Forelimb muscle (tissue), 1 donor: ENCODE results near the gene AGBL4. TPM values are rescaled to one million over a fixed set of nuclear protein-coding genes. Genes with fewer than 3 reads are reported as not detected.

Experiments used
- DNase-seq: peaks from one replicate; pipeline ENCODE4 v3.0.0-alpha.2; 2013; ENCODE audit warnings: low read depth
- polyA plus RNA-seq: library from polyadenylated mRNA; unstranded; fragments of 120-200 nt; gene quantifications from one replicate; pipeline ENCODE4 v1.2.1, GENCODE V29; 2013; ENCODE audit not compliant: insufficient read length

The AGBL4 gene
- polyA plus RNA-seq, 1 donor, result 0.15 TPM

- no peak for DNase-seq
Measured at GRCh38 chr1:48943826-48944225, 1079.9 kb downstream of the AGBL4 start.

GRCh38 chr1:48943393-48943792 lies 1080.4 kb downstream of the AGBL4 start:
- DNase-seq, result no peak

- DNase-seq, result no peak
Measured at GRCh38 chr1:48940962-48941732, 1082.6 kb downstream of the AGBL4 start.

- DNase-seq, result no peak
Measured at GRCh38 chr1:48940354-48940753, 1083.4 kb downstream of the AGBL4 start.

GRCh38 chr1:48939828-48940227 lies 1083.9 kb downstream of the AGBL4 start:
- no peak for DNase-seq

GRCh38 chr1:48939042-48939441 lies 1084.7 kb downstream of the AGBL4 start:
- DNase-seq, result no peak

- no peak for DNase-seq
Measured at GRCh38 chr1:48937732-48938131, 1086.0 kb downstream of the AGBL4 start.

- DNase-seq, result no peak
Measured at GRCh38 chr1:48936436-48936835, 1087.3 kb downstream of the AGBL4 start.

GRCh38 chr1:48932366-48932765 lies 1091.4 kb downstream of the AGBL4 start:
- peak; percentile 19 for DNase-seq

GRCh38 chr1:48931506-48932192 lies 1092.1 kb downstream of the AGBL4 start:
- no peak for DNase-seq

- no peak for DNase-seq
Measured at GRCh38 chr1:48930011-48930410, 1093.7 kb downstream of the AGBL4 start.

- DNase-seq, result no peak
Measured at GRCh38 chr1:48924099-48924498, 1099.7 kb downstream of the AGBL4 start.

- no peak for DNase-seq
Measured at GRCh38 chr1:48923116-48923515, 1100.6 kb downstream of the AGBL4 start.

GRCh38 chr1:48920851-48921250 lies 1102.9 kb downstream of the AGBL4 start:
- no peak for DNase-seq

- DNase-seq, result no peak
Measured at GRCh38 chr1:48917901-48918603, 1105.7 kb downstream of the AGBL4 start.

- DNase-seq, result no peak
Measured at GRCh38 chr1:48917070-48917454, 1106.7 kb downstream of the AGBL4 start.

- no peak for DNase-seq
Measured at GRCh38 chr1:48916130-48917069, 1107.4 kb downstream of the AGBL4 start.

GRCh38 chr1:48908606-48909005 lies 1115.1 kb downstream of the AGBL4 start:
- no peak for DNase-seq

GRCh38 chr1:48906729-48907128 lies 1117.0 kb downstream of the AGBL4 start:
- no peak for DNase-seq

GRCh38 chr1:48906164-48906563 lies 1117.6 kb downstream of the AGBL4 start:
- DNase-seq, result no peak

GRCh38 chr1:48903291-48903690 lies 1120.5 kb downstream of the AGBL4 start:
- no peak for DNase-seq

- no peak for DNase-seq
Measured at GRCh38 chr1:48898894-48899293, 1124.9 kb downstream of the AGBL4 start.
